ENCODE results near the gene HDDC3.
A peak's percentile ranks its signal among the peaks of the same experiment; 100 is the strongest.
"Not testable (repeated sequence)": the region's sequence is repeated elsewhere in the genome, so short reads cannot be mapped to it uniquely, and the experiment has no call there.

Gene HDDC3

DNA sequence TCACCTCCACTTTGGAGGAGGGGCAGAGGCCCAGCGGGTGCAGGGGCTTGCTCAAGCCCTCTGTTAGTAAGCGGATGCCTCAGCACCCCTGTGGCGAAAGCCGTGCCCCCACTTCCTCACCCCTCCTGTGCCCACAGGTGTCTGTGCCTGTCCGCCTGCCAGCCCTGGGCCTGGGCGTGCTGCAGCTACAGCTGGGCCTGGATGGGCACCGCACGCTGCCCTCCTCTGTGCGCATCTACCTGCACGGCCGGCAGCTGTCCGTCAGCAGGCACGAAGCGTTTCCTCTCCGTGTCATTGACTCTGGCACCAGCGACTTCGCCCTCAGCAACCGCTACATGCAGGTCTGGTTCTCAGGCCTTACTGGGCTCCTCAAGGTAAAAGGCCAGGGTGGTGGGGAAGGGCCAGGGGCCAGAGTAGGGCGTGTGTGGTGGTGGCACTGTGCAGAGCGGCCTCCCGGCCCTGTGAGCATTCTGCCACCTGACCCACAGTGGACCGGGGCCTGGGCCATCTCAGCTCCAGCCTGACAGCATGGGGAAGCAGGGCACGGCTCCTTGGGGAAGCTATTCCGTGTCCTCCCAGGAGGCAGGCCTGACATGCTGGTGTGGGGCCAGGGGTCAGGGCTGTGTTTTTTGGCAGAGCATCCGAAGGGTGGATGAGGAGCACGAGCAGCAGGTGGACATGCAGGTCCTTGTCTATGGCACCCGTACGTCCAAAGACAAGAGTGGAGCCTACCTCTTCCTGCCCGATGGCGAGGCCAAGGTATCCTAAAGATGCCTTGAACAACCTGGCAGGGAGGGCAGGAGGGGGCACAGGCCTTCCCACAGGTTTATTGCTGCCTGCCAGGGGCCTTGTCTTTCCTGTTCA lies 20.2 kb downstream of the HDDC3 start:
- DNase-seq: no peak

DNA sequence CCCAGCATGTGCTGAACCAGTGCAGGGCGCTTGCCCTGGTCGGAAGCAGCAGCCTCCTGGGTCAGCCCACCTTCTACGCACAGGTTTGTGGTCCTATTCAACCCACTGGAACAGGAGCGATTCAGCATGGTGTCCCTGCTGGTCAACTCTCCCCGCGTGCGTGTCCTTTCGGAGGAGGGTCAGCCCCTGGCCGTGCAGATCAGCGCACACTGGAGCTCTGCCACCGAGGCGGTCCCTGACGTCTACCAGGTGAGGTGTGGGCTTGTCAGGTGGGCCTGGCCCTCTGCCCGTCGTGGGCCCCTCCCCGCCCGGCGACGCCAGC lies 21.1 kb downstream of the HDDC3 start:
- DNase-seq: no peak

DNA sequence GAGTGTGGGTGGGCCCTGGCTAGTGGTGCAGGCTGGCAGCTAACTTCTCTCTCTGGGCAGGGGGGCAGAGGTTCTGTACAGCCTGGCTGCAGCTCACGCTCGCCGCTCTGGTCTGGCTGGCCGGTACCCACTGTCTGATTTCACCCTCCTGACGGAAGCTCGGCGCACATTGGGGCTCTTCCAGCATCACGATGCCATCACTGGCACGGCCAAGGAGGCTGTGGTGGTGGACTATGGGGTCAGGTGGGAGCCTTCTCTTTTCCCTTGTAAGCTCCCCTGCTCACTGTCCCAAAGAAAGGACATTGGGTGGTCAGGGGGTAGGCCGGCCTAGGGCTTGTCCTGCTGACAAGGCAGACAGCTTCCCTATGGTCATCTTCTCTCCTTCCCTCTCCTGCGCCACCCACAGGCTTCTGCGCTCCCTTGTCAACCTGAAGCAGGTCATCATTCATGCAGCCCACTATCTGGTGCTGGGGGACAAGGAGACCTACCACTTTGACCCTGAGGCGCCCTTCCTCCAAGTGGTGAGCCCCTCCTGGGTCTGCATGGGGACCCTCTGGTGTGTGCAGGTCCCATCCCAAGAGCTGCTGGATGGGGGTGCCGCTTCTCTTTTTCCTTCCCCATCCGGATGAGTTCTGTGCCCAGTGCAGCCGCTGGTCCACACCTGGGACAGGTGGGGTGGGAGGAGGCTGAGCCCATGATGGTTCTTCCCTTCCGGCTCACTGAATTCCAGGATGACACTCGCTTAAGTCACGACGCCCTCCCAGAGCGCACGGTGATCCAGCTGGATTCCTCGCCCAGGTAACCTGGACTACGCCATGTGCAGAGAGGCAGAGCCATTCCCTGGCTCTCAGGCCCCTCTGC lies 21.7 kb downstream of the HDDC3 start:
- DNase-seq: no peak

DNA sequence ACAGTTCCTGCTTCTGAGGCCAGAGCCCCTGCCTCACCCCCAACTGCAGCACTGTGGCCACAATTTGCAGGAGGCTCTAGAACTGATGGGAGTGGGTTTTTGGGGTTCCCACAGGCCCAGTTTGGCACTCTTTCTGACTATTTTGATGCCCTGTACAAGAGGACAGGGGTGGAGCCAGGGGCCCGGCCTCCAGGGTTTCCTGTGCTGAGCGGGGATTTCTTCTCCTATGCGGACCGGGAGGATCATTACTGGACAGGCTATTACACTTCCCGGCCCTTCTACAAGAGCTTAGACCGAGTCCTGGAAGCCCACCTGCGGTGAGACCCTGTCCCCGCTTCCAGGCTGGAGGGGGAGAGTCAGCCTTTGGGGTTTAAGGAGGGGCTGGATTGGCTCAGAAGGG lies 22.4 kb downstream of the HDDC3 start:
- DNase-seq: no peak

DNA sequence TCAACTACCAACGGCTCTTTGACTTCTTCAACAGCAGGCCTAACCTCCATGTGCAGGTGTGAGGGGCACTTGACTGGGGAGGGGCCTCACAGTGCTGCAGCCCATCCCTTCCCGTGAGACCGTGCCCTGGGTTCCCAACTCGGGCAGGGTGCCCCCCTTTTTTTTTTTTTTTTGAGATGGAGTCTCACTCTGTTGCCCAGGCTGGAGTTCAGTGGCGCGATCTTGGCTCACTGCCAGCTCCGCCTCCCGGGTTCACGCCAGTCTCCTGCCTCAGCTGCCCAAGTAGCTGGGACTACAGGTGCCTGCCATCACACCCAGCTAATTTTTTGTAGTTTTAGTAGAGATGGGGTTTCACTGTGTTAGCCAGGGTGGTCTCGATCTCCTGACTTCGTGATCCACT lies 22.9 kb downstream of the HDDC3 start:
- peak in 1 of 58 donors; percentile 7 for DNase-seq

DNA sequence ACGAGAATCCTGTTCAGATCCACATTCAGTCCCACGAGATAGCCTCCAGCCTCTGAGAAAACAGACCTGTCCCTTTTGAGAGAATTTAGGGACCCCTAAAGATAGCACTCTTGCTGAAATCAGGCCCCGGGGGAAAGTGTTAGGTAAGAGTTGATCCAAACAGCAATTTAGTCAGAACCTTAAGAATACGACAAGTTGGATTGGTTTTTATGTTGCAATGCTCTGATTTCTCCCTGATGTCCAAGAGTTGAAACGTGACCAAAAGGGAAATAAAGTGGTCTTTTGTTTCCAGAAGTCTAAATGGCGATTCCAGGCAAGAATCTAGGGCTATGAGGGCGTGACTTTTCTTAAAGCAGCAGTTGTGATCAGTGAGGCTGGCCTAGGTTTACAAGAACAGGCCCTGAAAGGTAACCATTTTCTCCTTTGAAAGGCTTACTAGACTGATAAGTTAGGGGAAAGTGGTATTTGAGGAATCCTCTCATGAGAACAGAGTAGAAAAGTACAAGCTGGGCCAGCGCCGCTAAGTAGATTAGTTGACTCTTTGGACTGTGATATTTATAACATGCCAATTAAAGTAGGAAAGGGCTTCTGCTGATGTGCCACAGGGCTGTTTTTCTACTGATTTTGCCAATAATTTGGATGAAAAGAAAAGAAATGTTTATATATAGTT lies 24.4 kb downstream of the HDDC3 start:
- DNase-seq: no peak

DNA sequence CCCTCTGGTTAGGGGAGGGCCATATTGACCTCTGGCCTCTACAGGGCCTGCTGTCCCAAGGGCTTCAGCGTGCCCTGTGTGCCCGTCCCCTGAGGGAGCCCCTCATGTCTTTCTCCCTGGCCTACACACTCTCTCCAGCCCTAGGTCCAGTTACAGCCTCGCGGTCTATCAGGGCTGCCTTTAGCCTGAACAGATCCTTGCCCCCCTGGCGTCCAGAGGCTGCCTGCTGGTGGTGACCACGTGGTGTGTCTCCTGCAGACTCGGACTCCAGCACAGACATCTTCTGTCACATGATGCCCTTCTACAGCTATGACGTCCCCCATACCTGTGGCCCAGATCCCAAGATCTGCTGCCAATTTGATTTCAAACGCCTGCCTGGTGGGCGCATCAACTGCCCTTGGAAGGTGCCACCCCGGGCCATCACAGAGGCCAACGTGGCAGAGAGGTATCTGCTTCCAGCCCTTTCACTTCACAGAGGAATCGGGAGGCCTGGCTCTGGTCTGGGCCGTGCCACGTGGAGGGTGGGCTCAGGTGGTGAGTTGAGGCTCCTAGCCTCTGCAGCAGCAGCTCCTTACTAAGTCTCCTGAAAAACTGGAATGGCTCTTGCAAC lies 25.2 kb downstream of the HDDC3 start:
- DNase-seq: peak in 3 of 58 donors; percentile 14 to 24 (median 17)

DNA sequence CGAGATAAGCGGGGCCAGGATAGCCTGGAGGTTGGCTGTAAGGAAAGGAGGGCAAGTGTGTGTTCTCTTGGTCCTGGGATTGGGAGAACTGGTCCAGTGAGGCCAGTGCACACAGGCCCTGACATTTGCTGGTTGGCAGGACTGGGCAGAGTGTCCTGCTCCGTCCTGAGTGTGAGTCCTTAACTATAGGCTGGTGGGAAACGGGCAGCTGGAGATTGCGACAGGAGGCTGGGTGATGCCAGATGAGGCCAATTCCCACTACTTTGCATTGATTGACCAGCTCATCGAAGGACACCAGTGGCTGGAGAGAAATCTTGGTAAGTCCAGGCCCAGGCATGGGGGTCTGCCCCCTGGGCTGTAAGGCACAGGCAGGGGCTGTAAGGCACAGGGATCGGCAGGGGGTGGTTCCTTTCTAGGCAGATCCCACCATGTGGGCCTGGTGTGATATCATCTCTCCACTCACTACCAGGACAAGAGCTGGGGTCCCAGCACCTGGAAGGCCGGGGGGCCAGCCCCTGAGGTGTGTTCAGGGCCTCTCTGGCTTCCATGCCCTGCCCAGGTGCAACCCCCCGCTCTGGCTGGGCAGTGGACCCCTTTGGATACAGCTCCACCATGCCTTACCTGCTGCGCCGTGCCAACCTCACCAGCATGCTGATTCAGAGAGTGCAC lies 26.0 kb downstream of the HDDC3 start:
- DNase-seq: no peak

DNA sequence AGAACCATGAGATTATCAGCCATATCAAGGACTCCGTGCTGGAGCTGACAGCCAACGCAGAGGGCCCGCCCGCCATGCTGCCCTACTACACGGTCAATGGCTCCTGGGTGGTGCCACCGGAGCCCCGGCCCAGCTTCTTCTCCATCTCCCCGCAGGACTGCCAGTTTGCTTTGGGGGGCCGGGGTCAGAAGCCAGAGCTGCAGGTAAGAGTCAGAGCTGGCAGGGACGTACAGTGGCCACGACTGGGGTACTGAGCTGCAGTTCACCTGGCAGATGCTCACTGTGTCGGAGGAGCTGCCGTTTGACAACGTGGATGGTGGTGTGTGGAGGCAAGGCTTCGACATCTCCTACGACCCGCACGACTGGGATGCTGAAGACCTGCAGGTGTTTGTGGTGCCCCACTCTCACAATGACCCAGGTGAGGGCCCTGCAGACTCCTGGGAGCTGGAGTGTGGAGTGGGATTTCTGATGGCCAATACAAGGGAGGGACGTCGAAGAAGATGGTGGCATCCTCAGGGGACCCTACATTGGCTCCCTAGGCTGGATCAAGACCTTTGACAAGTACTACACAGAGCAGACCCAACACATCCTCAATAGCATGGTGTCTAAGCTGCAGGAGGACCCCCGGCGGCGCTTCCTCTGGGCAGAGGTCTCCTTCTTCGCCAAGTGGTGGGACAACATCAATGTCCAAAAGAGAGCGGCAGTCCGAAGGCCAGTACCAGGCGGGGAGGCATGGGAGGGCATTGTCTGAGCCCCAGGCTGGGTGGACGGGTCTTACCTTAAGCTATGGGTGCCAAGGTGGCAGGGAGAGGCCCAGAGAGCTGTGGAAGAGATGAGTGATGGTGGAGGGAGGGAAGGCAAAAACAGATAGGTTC lies 26.8 kb downstream of the HDDC3 start:
- no peak for DNase-seq

DNA sequence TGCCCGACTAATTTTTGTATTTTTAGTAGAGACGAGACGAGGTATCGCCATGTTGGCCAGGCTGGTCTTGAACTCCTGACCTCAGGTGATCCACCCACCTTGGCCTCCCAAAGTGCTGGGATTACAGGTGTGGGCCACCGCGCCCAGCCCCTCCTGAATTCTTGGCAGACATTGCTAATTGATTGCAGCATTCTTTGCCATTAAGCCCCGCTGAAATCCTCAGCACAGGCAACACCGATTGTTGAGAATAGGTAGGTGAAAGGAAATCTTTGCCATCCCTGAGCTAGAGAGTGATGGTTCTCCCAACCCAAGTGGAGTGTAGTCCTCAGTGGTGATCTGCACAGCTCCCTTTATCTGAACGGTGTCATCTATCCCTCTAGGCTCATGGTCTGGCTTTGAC lies 27.6 kb downstream of the HDDC3 start:
- DNase-seq: no peak

DNA sequence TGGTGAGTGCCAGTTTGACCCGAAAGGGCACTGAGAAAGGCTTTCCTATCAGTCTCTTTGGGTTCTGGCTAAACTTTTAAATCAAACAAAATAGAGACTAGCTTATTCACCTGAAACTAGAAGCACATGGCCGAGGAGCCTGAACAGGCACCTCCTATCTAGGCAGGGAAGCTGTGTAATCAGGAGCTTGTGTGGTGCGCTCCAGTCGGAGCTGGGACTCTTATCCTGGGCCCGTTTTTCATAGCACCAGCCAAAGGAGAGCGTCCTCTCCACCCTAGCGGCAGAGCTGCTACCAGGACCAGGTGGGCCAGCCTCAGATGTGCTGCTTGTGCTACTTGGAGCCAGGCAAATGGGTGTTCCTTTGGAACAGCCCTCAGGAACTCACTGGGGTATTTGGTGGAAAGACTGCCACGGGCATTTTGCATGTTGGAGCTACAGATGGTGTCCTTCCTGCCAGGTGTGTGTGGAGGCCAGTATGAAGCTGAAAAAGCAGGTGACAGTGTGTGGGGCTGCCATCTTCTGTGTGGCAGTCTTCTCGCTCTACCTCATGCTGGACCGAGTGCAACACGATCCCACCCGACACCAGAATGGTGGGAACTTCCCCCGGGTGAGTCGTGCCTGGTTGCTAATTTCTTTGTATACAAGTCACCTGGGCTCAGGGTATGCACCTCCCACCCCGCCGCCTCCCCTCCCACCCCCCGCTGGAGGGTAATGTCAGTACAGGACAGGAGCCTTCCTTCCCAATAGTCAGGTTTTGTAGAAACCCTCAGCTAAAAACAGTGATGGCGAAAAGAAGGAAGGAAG lies 28.4 kb downstream of the HDDC3 start:
- DNase-seq: peak in 3 of 58 donors; percentile 40 to 61 (median 52)

DNA sequence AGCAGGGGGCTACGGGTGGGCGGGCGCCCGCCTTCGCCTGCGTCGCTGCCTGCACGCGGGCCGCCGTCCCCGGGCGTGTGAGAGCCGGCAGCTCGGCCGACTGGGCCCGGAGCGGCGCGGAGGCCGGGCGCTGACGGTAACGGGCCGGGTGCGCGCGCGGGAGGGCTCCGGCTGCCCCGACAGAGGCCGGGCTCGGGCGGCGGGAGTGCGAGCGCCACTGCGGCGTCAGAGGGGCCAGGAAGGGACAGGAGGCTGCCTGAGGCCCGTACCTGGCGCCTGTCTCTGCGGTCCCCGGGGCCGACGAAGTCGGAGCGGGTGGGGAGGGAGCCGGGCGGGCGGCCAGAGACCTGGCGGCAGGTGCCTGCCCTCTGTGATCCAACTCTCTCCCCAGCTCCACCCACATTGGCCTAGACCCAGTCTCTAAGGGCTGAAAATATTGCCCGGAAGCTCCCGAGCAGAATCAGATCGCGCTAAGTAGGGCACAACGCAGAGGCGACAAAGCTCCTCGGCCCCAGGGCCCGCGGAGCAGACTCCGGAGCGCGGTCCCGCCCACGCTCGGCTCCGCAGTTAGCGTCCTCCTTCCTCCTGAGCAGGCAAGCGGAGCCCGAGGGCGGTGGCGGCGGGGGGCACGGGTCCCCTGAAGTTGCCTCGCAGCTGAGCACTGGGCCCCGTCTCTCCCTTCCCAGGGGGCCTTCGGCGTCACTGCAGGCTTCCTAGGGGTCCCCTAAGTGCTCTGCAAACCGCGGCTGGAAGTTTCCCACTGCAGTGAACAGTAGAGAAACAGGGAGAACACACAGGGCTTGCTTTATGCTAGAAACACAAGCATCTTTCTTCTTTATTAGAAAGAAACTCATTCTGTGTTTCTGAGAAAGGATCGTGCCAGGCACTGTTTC lies 29.3 kb downstream of the HDDC3 start, which contains the start of gene MAN2A2:
Gene MAN2A2 (plus strand): TSS at position 463 of the 893 bp plus-strand sequence. CDS start 906 bp downstream, outside the sequence.
- DNase-seq: peak in 50 of 58 donors; percentile 16 to 85 (median 60)

DNA sequence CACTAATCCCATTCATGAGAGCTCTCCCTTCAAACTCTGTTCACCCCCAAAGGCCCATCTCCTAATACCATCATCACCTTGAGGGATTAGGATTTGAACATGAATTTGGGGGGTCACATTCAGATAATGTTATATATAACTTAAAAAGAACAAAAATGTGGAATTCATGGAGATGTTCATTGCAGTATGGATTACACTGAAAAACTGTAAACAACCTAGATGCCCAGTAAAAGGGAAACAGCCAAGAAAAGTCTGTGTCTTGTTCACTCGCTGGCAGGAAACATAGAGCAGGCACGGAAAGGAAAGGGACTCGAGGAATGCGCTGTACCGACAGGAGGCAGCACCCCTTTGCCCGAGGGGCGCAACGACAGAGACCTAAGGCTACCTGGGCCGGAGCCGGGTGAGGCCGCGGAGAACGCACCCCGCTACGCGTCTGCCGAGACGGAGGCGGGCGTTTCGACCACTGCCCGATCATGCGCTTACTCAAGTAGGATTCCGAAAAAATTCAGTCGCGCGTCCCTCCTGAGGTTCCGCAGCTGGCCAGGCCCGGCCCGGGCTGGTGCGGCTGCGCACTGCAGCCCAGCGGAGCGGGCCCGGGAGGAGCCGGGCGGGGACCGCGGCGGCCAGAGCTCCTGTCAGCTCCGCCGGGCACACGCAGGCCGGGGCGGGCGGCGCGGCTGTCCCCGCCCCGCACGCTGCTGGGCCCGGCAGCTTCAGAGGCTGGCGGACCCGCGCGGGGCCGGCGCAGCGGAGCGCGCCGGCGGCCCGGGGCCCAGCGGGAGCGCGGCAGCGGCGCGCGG lies 30.1 kb downstream of the HDDC3 start:
- peak in 57 of 58 donors; percentile 22 to 86 (median 66) for DNase-seq

DNA sequence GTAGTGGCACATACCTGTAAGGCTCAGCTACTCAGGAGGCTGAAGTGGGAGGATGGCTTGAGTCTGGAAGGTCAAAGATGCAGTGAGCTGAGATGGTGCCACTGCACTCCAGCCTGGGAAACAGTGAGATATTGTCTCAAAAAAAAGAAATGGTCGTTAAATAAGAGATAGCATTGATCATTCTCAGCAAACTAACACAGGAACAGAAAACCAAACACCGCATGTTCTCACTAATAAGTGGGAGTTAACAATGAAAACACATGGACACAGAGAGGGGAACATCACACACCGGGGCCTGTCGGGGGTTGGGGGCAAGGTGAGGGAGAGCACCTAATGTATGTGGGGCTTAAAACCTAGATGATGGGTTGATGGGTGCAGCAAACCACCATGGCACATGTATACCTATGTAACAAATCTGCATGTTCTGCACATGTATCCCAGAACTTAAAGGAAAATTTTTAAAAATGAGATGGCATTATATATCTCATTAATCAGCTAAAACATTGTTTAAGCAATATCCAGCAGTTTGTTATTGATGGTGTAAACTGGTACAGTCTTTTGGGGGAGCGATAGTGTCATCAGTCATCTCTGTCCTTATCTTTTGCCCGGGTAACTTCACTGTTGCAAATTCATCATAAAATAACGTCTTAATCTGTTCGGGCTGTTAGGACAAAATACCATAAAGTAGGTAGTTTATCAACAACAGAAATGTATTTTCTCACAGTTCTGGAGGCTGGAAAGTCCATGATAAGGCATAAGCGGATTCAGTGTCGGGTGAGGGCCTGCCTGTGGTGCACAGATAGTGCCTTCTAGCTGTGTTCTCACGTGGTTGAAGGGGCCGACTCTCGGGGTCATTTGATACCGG lies 30.9 kb downstream of the HDDC3 start:
- peak in 12 of 58 donors; percentile 9 to 49 (median 27) for DNase-seq

DNA sequence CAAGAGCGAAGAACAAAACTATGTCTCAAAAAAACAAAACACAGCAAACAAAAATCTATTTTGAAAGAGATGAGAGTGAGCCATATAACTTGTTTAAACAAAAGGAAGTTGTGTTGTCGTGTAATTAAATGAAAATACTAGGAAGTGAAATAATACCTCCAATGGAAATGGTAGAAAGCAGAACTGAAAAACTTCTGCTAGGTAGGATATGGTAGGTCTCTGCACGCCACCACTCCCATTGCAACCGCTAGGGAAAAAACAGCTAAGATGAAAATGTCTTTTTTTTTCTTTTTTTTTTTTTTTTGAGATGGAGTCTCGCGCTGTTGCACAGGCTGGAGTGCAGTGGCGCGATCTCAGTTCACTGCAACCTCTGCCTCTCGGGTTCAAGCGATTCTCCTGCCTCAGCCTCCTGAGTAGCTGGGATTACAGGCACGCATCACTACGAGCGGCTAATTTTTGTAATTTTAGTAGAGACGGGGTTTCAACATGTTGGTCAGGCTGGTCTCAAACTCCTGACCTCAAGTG lies 35.2 kb downstream of the HDDC3 start:
- not testable (repeated sequence) for DNase-seq

Measured in anterior cingulate cortex (tissue), 58 donors.